A549 (cell line): Measurements from ENCODE around the gene YAE1.

ENCODE experiments used
- BHLHE40 ChIP-seq: IDR thresholded peaks from 2 replicates; pipeline ENCODE4 v1.6.1; 2012; ENCODE audit warnings: low read depth, low read length, inconsistent platforms
- CBX2 ChIP-seq: fragments of 200-600 bp; sonication (generic); IDR thresholded peaks from 2 replicates; pipeline ENCODE4 v1.6.1; 2016; ENCODE audit warnings: low read depth, mild to moderate bottlenecking, borderline replicate concordance
- CHD4 ChIP-seq: fragments of 200-600 bp; sonication (generic); IDR thresholded peaks from 2 replicates; pipeline ENCODE4 v1.6.1; 2016; ENCODE audit warnings: antibody characterized with exemption, mild to moderate bottlenecking, borderline replicate concordance
- CTCF ChIP-seq: fragments of >200 bp; sonication (Bioruptor Twin); formaldehyde crosslinking; IDR thresholded peaks from 3 replicates; pipeline ENCODE4 v1.5.1; 2016
- MAFK ChIP-seq: fragments of 450-650 bp; IDR thresholded peaks from 2 replicates; pipeline ENCODE4 v1.6.1; 2014; ENCODE audit not compliant: partially characterized antibody
- POLR2A ChIP-seq: IDR thresholded peaks from 2 replicates; pipeline ENCODE4 v1.6.1; 2012; ENCODE audit warnings: mild to moderate bottlenecking, low read length
- SMC3 ChIP-seq: fragments of >200 bp; sonication (Bioruptor Twin); formaldehyde crosslinking; IDR thresholded peaks from 3 replicates; pipeline ENCODE4 v1.6.1; 2018; ENCODE audit warnings: inconsistent platforms
- USF2 ChIP-seq: fragments of 450-650 bp; IDR thresholded peaks from 2 replicates; pipeline ENCODE4 v1.6.1; 2014; ENCODE audit warnings: antibody characterized with exemption

GRCh38 chr7:39532832-39533231 is 33.4 kb upstream of the YAE1 start:
- TF ChIP-seq MAFK: no peak
- no peak for TF ChIP-seq CBX2
- TF ChIP-seq POLR2A: no peak
- TF ChIP-seq BHLHE40: no peak
- no peak for TF ChIP-seq CTCF
- TF ChIP-seq USF2: no peak
- no peak for TF ChIP-seq SMC3
- no peak for TF ChIP-seq CHD4
